ENCODE data around the gene PRAMEF17.
A peak's percentile ranks its signal among the peaks of the same experiment; 100 is the strongest.
"Not testable (repeated sequence)": the region's sequence is repeated elsewhere in the genome, so short reads cannot be mapped to it uniquely, and the experiment has no call there.

Gene PRAMEF17

GRCh38 chr1:13389332-13389731 lies at the start of gene PRAMEF17:
PRAMEF17 (plus strand) TSS chr1:13389632; CDS start chr1:13389658, 26 bp downstream.
- DNase-seq (ENCODE audit: low spot score), result not testable (repeated sequence)

GRCh38 chr1:13342496-13342895 lies 46.9 kb upstream of the PRAMEF17 start:
- not testable (repeated sequence) for DNase-seq (ENCODE audit: low spot score)

GRCh38 chr1:13347034-13347433 lies 42.4 kb upstream of the PRAMEF17 start, which contains the start of gene PRAMEF14:
PRAMEF14 (minus strand) TSS chr1:13347134; CDS start chr1:13345314, 1,820 bp downstream.
- not testable (repeated sequence) for DNase-seq (ENCODE audit: low spot score)

GRCh38 chr1:13353476-13353875 lies 36.0 kb upstream of the PRAMEF17 start:
- DNase-seq (ENCODE audit: low spot score), result not testable (repeated sequence)

GRCh38 chr1:13354475-13354874 lies 35.0 kb upstream of the PRAMEF17 start:
- not testable (repeated sequence) for DNase-seq (ENCODE audit: low spot score)

GRCh38 chr1:13356774-13357173 lies 32.7 kb upstream of the PRAMEF17 start:
- peak; percentile 22 for DNase-seq (ENCODE audit: low spot score)

- DNase-seq (ENCODE audit: low spot score), result not testable (repeated sequence)
These were observed 27.1 kb upstream of the PRAMEF17 start for GRCh38 chr1:13362364-13362763.

- not testable (repeated sequence) for DNase-seq (ENCODE audit: low spot score)
These were observed 24.5 kb upstream of the PRAMEF17 start for GRCh38 chr1:13364928-13365327.

- not testable (repeated sequence) for DNase-seq (ENCODE audit: low spot score)
These were observed 22.9 kb upstream of the PRAMEF17 start for GRCh38 chr1:13366536-13366935.

- not testable (repeated sequence) for DNase-seq (ENCODE audit: low spot score)
These were observed 20.9 kb upstream of the PRAMEF17 start for GRCh38 chr1:13368544-13368943.

GRCh38 chr1:13378983-13379382 lies 10.4 kb upstream of the PRAMEF17 start:
- DNase-seq (ENCODE audit: low spot score), result not testable (repeated sequence)

- not testable (repeated sequence) for DNase-seq (ENCODE audit: low spot score)
These were observed 9.1 kb upstream of the PRAMEF17 start for GRCh38 chr1:13380380-13380779.

GRCh38 chr1:13393004-13393403 lies 3.6 kb downstream of the PRAMEF17 start:
- not testable (repeated sequence) for DNase-seq (ENCODE audit: low spot score)

GRCh38 chr1:13394761-13395160 lies 5.3 kb downstream of the PRAMEF17 start:
- DNase-seq (ENCODE audit: low spot score), result not testable (repeated sequence)

GRCh38 chr1:13395311-13395710 lies 5.9 kb downstream of the PRAMEF17 start:
- DNase-seq (ENCODE audit: low spot score), result not testable (repeated sequence)

GRCh38 chr1:13407811-13408210 lies 18.4 kb downstream of the PRAMEF17 start:
- DNase-seq (ENCODE audit: low spot score), result no peak

GRCh38 chr1:13410150-13410549 lies 20.7 kb downstream of the PRAMEF17 start, which contains the start of gene PRAMEF20:
PRAMEF20 (plus strand) TSS chr1:13410450; CDS start chr1:13416355, 5,905 bp downstream.
- DNase-seq (ENCODE audit: low spot score), result not testable (repeated sequence)

GRCh38 chr1:13430495-13430894 lies 41.1 kb downstream of the PRAMEF17 start:
- DNase-seq (ENCODE audit: low spot score), result no peak

- DNase-seq (ENCODE audit: low spot score), result no peak
These were observed 42.8 kb downstream of the PRAMEF17 start for GRCh38 chr1:13432251-13432650.

- not testable (repeated sequence) for DNase-seq (ENCODE audit: low spot score)
These were observed 44.4 kb downstream of the PRAMEF17 start for GRCh38 chr1:13433694-13434358.

GRCh38 chr1:13435458-13435857 lies 46.0 kb downstream of the PRAMEF17 start:
- no peak for DNase-seq (ENCODE audit: low spot score)

- not testable (repeated sequence) for DNase-seq (ENCODE audit: low spot score)
These were observed 49.8 kb downstream of the PRAMEF17 start for GRCh38 chr1:13439104-13439783.
